OCI-LY3 (cell line): ENCODE results near the gene SLN.

Experiments used
- H2AFZ ChIP-seq: fragments of 200-600, 300-600 bp; shearing (Covaris generic); 2 replicates; pipeline ENCODE4 v1.6.0; 2014; ENCODE audit warnings: antibody characterized with exemption, low read depth, low read length
- H3K27ac ChIP-seq: fragments of 200-600, 300-600 bp; sonication (generic); 2 replicates; pipeline ENCODE4 v1.5.1; 2014; ENCODE audit warnings: mild to moderate bottlenecking, low read length, moderate library complexity, mixed read lengths
- H3K27me3 ChIP-seq: fragments of 200-600, 300-600 bp; sonication (generic); 2 replicates; pipeline ENCODE4 v1.6.1; 2014; ENCODE audit warnings: low read depth, low read length, mixed read lengths
- H3K36me3 ChIP-seq: fragments of 200-600, 300-600 bp; sonication (generic); replicated peaks from 2 replicates; pipeline ENCODE3; 2014; ENCODE audit warnings: low read depth, low read length, mixed read lengths
- H3K4me1 ChIP-seq: fragments of 300-600, 200-600 bp; sonication (generic); 2 replicates; pipeline ENCODE4 v1.6.1; 2014; ENCODE audit warnings: low read length, mixed read lengths
- H3K4me2 ChIP-seq: fragments of 200-600, 300-600 bp; sonication (generic); 2 replicates; pipeline ENCODE4 v1.6.1; 2014; ENCODE audit warnings: low read length, mixed read lengths
- H3K4me3 ChIP-seq: fragments of 300-600, 200-600 bp; sonication (generic); 2 replicates; pipeline ENCODE4 v1.5.1; 2014; ENCODE audit warnings: antibody characterized with exemption, mild to moderate bottlenecking, low read length, moderate library complexity
- H3K79me2 ChIP-seq: fragments of 300-600, 200-600 bp; shearing (Covaris generic); 2 replicates; pipeline ENCODE4 v1.6.1; 2014; ENCODE audit warnings: mild to moderate bottlenecking, low read length, mixed read lengths
- H3K9ac ChIP-seq: fragments of 300-600, 200-600 bp; shearing (Covaris generic); 2 replicates; pipeline ENCODE4 v1.6.0; 2014; ENCODE audit warnings: mild to moderate bottlenecking, low read length, moderate library complexity
- H3K9me3 ChIP-seq: fragments of 200-600, 300-600 bp; shearing (Covaris generic); 2 replicates; pipeline ENCODE4 v1.6.1; 2014; ENCODE audit warnings: low read length, mixed read lengths; ENCODE audit not compliant: insufficient read depth
- H4K20me1 ChIP-seq: fragments of 200-600, 300-600 bp; sonication (generic); 2 replicates; pipeline ENCODE4 v1.6.1; 2016; ENCODE audit warnings: low read length, mixed read lengths; ENCODE audit not compliant: insufficient read depth
- EZH2phosphoT487 ChIP-seq: fragments of 200-600 bp; shearing (Covaris generic); IDR thresholded peaks from 2 replicates; pipeline ENCODE4 v1.6.1; 2018; ENCODE audit warnings: antibody characterized with exemption, mixed run types, low read depth
- TF ChIP-seq, protein P1 (sequence below): fragments of 200-600, 300-600 bp; sonication (generic); IDR thresholded peaks from 2 replicates; pipeline ENCODE4 v1.5.1; 2014; ENCODE audit warnings: antibody characterized with exemption, low read length, low read depth

Gene SLN

DNA sequence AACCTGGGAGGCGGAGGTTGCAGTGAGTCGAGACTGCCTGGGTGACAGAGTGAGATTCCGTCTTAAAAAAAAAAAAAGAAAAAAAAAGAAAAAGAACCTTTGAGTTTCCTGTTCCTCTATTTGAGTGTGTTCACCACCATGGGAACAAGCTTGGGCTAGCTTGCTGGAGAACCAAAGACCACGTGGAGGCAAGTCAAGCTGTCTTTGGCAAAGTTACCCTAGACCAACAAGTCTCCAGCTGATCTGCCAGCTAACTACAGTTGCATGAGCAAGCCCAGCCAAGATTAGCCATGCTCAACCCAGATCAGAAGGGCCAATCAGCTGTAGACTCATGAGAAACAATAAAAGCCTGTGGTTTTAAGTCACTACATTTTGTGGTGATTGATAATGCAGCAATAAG is 29.7 kb downstream of the SLN start:
- no peak overlapping the region for H3K9ac ChIP-seq
- TF ChIP-seq, protein P1, sequence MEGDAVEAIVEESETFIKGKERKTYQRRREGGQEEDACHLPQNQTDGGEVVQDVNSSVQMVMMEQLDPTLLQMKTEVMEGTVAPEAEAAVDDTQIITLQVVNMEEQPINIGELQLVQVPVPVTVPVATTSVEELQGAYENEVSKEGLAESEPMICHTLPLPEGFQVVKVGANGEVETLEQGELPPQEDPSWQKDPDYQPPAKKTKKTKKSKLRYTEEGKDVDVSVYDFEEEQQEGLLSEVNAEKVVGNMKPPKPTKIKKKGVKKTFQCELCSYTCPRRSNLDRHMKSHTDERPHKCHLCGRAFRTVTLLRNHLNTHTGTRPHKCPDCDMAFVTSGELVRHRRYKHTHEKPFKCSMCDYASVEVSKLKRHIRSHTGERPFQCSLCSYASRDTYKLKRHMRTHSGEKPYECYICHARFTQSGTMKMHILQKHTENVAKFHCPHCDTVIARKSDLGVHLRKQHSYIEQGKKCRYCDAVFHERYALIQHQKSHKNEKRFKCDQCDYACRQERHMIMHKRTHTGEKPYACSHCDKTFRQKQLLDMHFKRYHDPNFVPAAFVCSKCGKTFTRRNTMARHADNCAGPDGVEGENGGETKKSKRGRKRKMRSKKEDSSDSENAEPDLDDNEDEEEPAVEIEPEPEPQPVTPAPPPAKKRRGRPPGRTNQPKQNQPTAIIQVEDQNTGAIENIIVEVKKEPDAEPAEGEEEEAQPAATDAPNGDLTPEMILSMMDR: no peak
- no peak for TF ChIP-seq EZH2phosphoT487
- no peak overlapping the region for H3K4me3 ChIP-seq
- H2AFZ ChIP-seq: no peak overlapping the region
- H3K4me1 ChIP-seq: peaks cover 8% of the 10 kb centered on the region
- H3K9me3 ChIP-seq: no peaks in the 10 kb centered on the region
- no peaks in the 10 kb centered on the region for H3K27me3 ChIP-seq
- H3K36me3 ChIP-seq: no peaks in the 10 kb centered on the region
- no peak overlapping the region for H3K27ac ChIP-seq
- H3K79me2 ChIP-seq: no peaks in the 10 kb centered on the region
- no peak overlapping the region for H3K4me2 ChIP-seq
- no peaks in the 10 kb centered on the region for H4K20me1 ChIP-seq

DNA sequence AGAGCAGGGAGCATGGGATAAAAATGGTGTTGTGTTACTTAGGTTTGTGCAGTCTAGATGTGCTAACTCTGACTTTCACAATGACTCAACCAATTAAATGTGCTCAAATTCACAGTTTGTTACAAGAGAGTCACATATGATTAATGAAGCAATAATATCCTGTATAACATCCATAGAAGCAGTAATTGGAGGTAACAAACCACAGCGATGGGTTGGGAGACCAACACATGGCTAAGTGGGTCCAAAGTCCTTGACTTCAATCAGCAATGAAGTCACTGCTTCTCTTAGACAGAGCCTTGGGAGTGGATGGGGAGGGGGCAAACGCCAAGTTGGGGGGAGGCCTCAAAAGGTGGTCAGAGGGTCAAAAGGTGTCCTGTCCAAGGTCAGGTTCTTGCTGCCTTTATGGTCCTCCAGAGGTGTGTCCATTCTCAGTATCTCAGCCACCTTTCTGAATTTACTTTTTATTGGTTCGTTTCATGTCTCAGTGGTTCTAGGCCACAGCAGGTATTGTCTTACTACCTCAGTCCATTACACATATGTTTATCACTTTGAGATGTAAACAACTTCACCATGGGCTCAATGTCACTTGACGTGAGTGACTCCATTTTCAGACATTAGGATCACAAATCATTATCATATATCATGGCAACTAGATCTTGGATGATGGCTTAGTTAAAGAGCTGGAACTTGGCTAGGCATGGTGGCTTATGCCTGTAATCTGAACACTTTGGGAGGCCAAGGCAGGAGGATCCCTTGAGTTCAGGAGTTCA is 32.4 kb downstream of the SLN start:
- Histone ChIP-seq H3K9ac (no peak overlapping the region), H3K4me2 (no peak overlapping the region), H3K4me1 (peaks cover 8% of the 10 kb centered on the region), H3K36me3 (no peaks in the 10 kb centered on the region), H3K27me3 (no peaks in the 10 kb centered on the region), H2AFZ (no peak overlapping the region), H4K20me1 (no peaks in the 10 kb centered on the region), H3K79me2 (no peaks in the 10 kb centered on the region), H3K9me3 (no peaks in the 10 kb centered on the region), H3K27ac (no peak overlapping the region), H3K4me3 (no peak overlapping the region)
- TF ChIP-seq EZH2phosphoT487: no peak
- TF ChIP-seq, protein P1: no peak

DNA sequence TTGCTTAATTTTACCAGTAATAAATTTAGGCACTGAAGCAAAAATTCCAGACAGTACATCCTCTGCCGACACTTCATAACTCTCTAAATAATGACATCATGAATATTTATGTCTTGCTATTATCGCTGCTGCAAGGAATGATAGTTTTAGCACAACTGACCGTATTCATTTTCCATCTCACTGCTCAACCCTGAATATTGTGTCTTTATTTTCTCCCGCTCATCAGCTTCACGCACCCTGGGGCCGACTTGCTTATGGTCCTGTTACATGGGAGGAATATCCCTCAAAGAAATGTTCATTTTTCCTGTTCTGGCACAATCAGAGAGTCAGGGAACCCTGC is 33.3 kb downstream of the SLN start:
- no peak overlapping the region for H2AFZ ChIP-seq
- no peaks in the 10 kb centered on the region for H3K79me2 ChIP-seq
- H3K36me3 ChIP-seq: no peaks in the 10 kb centered on the region
- no peak overlapping the region for H3K4me3 ChIP-seq
- H3K9me3 ChIP-seq: no peaks in the 10 kb centered on the region
- no peak overlapping the region for H3K27ac ChIP-seq
- no peak overlapping the region for H3K4me2 ChIP-seq
- no peak overlapping the region for H3K9ac ChIP-seq
- no peaks in the 10 kb centered on the region for H4K20me1 ChIP-seq
- TF ChIP-seq, protein P1: no peak
- no peak for TF ChIP-seq EZH2phosphoT487
- H3K4me1 ChIP-seq: peaks cover 8% of the 10 kb centered on the region
- H3K27me3 ChIP-seq: no peaks in the 10 kb centered on the region

DNA sequence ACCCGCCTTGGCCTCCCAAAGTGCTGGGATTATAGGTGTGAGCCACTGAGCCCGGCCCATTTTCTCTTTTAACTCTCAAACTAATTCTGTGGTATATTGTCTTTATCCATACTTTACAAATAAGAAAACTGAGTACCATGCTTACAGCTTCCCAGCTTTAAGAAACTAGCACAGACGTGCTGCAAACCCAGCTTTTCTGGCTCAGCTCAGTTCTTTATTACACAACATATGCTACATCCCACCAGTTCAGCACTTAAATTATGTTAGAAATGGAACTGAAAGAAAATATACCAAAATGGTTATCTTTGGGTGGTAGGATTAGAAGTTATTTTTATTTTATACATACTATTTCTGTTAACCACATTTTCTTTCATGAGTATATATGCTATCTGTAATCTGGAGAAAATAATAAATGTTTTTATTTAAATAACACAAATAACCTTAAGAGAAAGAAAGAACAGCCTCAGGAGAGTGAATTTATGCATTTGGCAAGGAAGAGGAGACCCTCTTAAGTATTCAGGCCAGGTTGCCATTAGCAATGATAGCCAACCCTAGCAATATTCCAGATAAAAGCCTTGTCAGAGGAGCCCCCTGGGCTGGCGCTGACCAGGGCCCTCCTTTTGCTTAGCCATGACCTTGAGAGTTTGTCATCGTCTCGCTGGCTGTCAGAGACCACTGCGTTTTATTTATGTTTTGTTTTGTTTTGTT is 33.8 kb downstream of the SLN start:
- Histone ChIP-seq H3K4me2 (no peak overlapping the region), H3K79me2 (no peaks in the 10 kb centered on the region), H3K36me3 (no peaks in the 10 kb centered on the region)

More for the DNA sequence above, 33.8 kb downstream of the SLN start:
- Histone ChIP-seq H3K27me3 (no peaks in the 10 kb centered on the region), H3K27ac (no peak overlapping the region), H3K9me3 (no peaks in the 10 kb centered on the region), H2AFZ (no peak overlapping the region), H4K20me1 (no peaks in the 10 kb centered on the region), H3K9ac (no peak overlapping the region), H3K4me1 (peaks cover 5% of the 10 kb centered on the region), H3K4me3 (no peak overlapping the region)
- no peak for TF ChIP-seq EZH2phosphoT487
- TF ChIP-seq, protein P1: no peak
